Heart left ventricle (tissue), 16 donors: ENCODE results near the gene ZFYVE27. TPM values are rescaled to one million over a fixed set of nuclear protein-coding genes. Genes with fewer than 3 reads are reported as not detected.
A peak's percentile ranks its signal among the peaks of the same experiment; 100 is the strongest.

Source experiments
- ATAC-seq, 4 donors: fragments of 200-7000 bp; cut with Tn5 transposase; one replicate each; pipeline ENCODE4 v1.9.1; 2020 to 2022; ENCODE audit warnings: moderate library complexity in 4 of 4, mild to moderate bottlenecking in 3 of 4, moderate number of reproducible peaks in 1 of 4
- DNase-seq, 5 donors: peaks; one replicate each; pipeline ENCODE4 v3.0.0-alpha.2; 2020
- H3K27ac ChIP-seq, 12 donors: fragments of 200-600 bp; sonication (generic) in 4 of 12; one replicate each; pipeline versions ENCODE4 v1.5.0 to v1.8.0; 2016 to 2022; ENCODE audit warnings: mild to moderate bottlenecking in 2 of 12
- H3K27me3 ChIP-seq, 9 donors: fragments of 200-600 bp; sonication (generic) in 2 of 9; one replicate each; pipeline versions ENCODE4 v1.5.1 to v1.8.0; 2016 to 2022; ENCODE audit warnings: mild to moderate bottlenecking in 3 of 9
- H3K36me3 ChIP-seq, 9 donors: fragments of 200-600 bp; sonication (generic) in 2 of 9; one replicate each; pipeline versions ENCODE4 v1.5.0 to v1.8.0; 2018 to 2022; ENCODE audit warnings: mild to moderate bottlenecking in 2 of 9
- H3K4me1 ChIP-seq, 12 donors: fragments of 200-600 bp; sonication (generic) in 4 of 12; one replicate each; pipeline versions ENCODE4 v1.5.0 to v1.8.0; 2016 to 2022; ENCODE audit warnings: mild to moderate bottlenecking in 3 of 12
- H3K4me3 ChIP-seq, 12 donors: fragments of 200-600 bp; sonication (generic) in 4 of 12; one replicate each; pipeline versions ENCODE4 v1.5.0 to v1.8.0; 2017 to 2022; ENCODE audit warnings: mild to moderate bottlenecking in 9 of 12, moderate library complexity in 4 of 12
- H3K9me3 ChIP-seq, 12 donors: fragments of 200-600 bp; sonication (generic) in 4 of 12; one replicate each; pipeline versions ENCODE4 v1.5.0 to v1.8.0; 2016 to 2022; ENCODE audit warnings: mild to moderate bottlenecking in 1 of 12
- POLR2A ChIP-seq, 2 donors: fragments of 450-650 bp; IDR thresholded peaks; one replicate each; pipeline ENCODE4 v1.6.1; 2017; ENCODE audit warnings: antibody characterized with exemption in 2 of 2, mild to moderate bottlenecking in 2 of 2, moderate library complexity in 2 of 2
- WGBS, 4 donors: extraction: QIAGEN DNeasy Blood & Tissue Kit in 2 of 4; methylation state at CpG; one replicate each; pipeline versions ENCODE4 v1.1.5 to v1.1.7; 2013 to 2018; 5-methylcytosine and 5-hydroxymethylcytosine counted together
- intact Hi-C, 10 donors: fragments of 100-400 bp; cut with DNase I; formaldehyde crosslinking; loops; one replicate each; pipeline versions ENCODE4 v1.11.1 to v1.14.2; 2022
- polyA plus RNA-seq, 2 donors: library from polyadenylated mRNA; stranded (reverse); fragments of 200-250 nt; gene quantifications; one replicate each; pipeline ENCODE4 v1.2.3, GENCODE V29; 2013
- total RNA-seq, 9 donors: library from RNA; depleted of rRNA in 2 of 9; stranded (reverse); fragments of >200 nt in 2 of 9; fragmentation: NEBNext Ultra II Directional in 3 of 9; extraction: Animal tissue kit (Norgen Biotek cat#: 25700) in 3 of 9; gene quantifications; one replicate each; pipeline versions ENCODE4 v1.1.0 to v1.2.4, GENCODE V29; 2016 to 2023
- TF ChIP-seq, protein P1 (sequence below), 12 donors: fragments of 200-600 bp; sonication (generic) in 4 of 12; IDR thresholded peaks; one replicate each; pipeline versions ENCODE4 v1.5.0 to v1.8.0; 2018 to 2022; ENCODE audit warnings: antibody characterized with exemption in 12 of 12, mild to moderate bottlenecking in 5 of 12
- donor health status: ischemic (EF 13 %, LVEDD 7.1; RV severe dilation, severe dysfunction).
- donor health status: healthy with polysubstance abuse.
- donor health status: DM: no; HTN: yes; CAD: no.
- donor health status: DM: no; HTN: no; CAD: no.
- donor health status: ischemic (EF 25% LVEDD 6.9; RV normal size, moderate dysfunction).
- donor health status: ischemic (EF 25% LVEDD 5.7; RV mildly dilated, moderate dysfunction).
- donor health status: healthy.
- donor health status: DM: yes; HTN: yes; CAD: no.
- donor health status: ischemic (EF 35%, LVEDD 5.7; RV mildly dilated, moderate dysfunction).
- donor health status: nonischemic (EF 11% LVEDD 7.7; RV severe dilation, severe dysfunction).
- donor health status: DM: yes; HTN: yes; CAD: no.
- donor health status: PGD.
- donor health status: ischemic (EF 29% LVEDD 5.4; RV normal size, mild dysfunction).
- donor health status: nonischemic (EF 23%, LVEDD 6.1; RV moderate dilation, normal function).

ZFYVE27 gene
- total and polyA plus RNA-seq, 11 donors: 7.3 to 28.5 (median 13.1) TPM

DNA sequence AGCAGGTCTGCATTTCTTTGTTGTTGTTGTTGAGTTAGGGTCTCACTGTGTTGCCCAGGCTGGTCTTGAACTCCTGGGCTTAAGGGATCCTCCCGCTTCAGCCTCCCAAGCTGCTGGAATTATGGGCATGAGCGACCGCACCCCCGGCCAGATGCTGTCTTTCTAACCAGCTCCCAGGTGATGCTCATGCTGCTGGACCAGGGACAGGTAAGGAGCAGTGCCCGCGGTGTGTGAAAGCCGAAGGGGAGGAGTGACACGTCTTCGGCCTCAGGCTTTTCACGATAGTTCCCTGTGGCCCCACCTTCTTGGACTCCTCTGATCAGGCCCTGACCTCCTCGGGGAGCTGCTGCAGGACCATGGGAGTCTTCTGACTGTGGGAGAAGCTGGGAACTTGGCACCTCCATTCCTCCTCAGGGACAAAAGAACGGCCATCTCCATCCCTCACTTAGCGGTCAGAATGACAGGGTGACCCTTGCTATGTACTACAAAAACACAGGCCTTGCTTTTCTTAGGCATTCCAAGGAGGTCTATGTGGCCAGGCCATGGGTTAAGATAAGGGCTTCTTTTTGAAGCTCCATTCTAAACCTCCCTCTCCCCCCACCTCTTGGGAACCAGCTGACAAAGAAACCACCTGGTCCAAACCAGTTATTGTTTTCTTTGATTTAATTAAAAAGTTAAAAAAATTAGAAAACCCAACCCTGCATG lies 29.3 kb downstream of the ZFYVE27 start:
- no peak for TF ChIP-seq POLR2A (IDR thresholded peaks at IDR 0.05)
- 86 to 91% (median 88%) methylated on average over 13 of the region's 13 CpGs for WGBS, 4 donors
- intact Hi-C loops: loop anchor here in 4 of 10 donors (10.0 kb wide), 3 partner anchors 99 to 279 kb away; partner anchors contain the start of gene CRTAC1 (in 1 of the 4)
- Histone ChIP-seq H3K4me1 (peaks cover 0 to 10% (median 0%) of the 10 kb centered on the region in 12 donors), H3K36me3 (peaks cover 0 to 10% (median 0%) of the 10 kb centered on the region in 9 donors), H3K27me3 (peaks cover 0 to 18% (median 9%) of the 10 kb centered on the region in 9 donors), H3K9me3 (no peaks in the 10 kb centered on the region), H3K27ac (no peak overlapping the region), H3K4me3 (no peak overlapping the region)
- ATAC-seq (no peak), DNase-seq (no peak)

DNA sequence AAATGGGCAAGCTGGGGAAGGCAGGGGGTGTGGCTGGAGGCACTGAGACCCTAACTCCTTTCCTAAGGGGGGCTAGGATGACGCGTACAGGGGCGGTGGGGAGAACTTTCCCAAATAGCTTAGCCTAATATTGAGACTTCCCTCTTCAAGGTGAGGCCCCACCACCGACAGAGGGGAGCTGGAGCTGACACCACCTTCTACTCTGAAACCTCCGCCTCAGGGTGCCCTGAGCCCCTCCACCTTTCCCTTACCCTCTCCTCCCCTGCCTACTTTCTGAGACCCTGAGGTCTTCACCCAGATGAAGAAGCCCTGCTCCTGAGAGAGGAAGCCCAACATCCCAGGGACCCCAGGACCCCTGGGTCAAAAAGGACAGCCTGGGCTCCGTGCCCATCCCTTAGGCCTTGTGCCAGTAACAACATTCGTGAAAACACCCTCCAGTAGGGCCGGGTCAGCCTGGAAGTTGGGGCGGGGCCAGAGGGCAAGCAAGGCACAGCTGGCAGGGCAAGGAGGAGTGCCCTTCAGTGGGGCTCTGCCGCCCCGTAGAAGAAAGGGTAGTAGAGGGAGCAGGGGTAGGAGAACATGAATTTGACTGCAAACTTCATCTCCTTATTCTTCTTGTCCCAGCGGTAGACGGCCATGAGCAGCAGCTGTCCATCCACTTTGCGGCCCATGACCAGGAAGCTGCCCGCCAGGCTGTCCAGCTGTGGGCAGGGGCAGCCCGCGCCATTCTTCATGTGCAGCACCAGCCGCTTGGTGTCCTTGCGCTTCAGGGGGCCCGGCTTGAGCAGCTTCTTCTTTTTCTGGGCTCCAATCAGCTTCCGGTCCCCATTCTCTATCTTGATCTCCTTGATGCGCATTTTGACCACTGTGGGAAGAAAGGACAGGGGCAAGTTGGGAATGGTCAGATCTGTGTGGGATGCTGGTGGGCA lies 30.3 kb downstream of the ZFYVE27 start:
- H3K9me3 ChIP-seq: no peaks in the 10 kb centered on the region
- TF ChIP-seq, protein P1, sequence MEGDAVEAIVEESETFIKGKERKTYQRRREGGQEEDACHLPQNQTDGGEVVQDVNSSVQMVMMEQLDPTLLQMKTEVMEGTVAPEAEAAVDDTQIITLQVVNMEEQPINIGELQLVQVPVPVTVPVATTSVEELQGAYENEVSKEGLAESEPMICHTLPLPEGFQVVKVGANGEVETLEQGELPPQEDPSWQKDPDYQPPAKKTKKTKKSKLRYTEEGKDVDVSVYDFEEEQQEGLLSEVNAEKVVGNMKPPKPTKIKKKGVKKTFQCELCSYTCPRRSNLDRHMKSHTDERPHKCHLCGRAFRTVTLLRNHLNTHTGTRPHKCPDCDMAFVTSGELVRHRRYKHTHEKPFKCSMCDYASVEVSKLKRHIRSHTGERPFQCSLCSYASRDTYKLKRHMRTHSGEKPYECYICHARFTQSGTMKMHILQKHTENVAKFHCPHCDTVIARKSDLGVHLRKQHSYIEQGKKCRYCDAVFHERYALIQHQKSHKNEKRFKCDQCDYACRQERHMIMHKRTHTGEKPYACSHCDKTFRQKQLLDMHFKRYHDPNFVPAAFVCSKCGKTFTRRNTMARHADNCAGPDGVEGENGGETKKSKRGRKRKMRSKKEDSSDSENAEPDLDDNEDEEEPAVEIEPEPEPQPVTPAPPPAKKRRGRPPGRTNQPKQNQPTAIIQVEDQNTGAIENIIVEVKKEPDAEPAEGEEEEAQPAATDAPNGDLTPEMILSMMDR (IDR thresholded peaks at IDR 0.05): no peak
- no peak for TF ChIP-seq POLR2A (IDR thresholded peaks at IDR 0.05)
- H3K4me1 ChIP-seq: peaks cover 0 to 20% (median 0%) of the 10 kb centered on the region in 12 donors
- H3K36me3 ChIP-seq: peaks cover 0 to 2% (median 0%) of the 10 kb centered on the region in 9 donors
- peaks cover 0 to 27% (median 14%) of the 10 kb centered on the region in 9 donors for H3K27me3 ChIP-seq
- ATAC-seq (no peak), DNase-seq (peak in 2 of 5 donors; percentile 23 to 31)
- no peak overlapping the region for H3K27ac ChIP-seq
- no peak overlapping the region for H3K4me3 ChIP-seq
- 87 to 90% (median 88%) methylated on average over 21 to 22 of the region's 22 CpGs for WGBS, 4 donors
- intact Hi-C loops: loop anchor here in 4 of 10 donors (10.0 kb wide), 3 partner anchors 98 to 278 kb away; partner anchors contain the start of gene CRTAC1 (in 1 of the 4)

DNA sequence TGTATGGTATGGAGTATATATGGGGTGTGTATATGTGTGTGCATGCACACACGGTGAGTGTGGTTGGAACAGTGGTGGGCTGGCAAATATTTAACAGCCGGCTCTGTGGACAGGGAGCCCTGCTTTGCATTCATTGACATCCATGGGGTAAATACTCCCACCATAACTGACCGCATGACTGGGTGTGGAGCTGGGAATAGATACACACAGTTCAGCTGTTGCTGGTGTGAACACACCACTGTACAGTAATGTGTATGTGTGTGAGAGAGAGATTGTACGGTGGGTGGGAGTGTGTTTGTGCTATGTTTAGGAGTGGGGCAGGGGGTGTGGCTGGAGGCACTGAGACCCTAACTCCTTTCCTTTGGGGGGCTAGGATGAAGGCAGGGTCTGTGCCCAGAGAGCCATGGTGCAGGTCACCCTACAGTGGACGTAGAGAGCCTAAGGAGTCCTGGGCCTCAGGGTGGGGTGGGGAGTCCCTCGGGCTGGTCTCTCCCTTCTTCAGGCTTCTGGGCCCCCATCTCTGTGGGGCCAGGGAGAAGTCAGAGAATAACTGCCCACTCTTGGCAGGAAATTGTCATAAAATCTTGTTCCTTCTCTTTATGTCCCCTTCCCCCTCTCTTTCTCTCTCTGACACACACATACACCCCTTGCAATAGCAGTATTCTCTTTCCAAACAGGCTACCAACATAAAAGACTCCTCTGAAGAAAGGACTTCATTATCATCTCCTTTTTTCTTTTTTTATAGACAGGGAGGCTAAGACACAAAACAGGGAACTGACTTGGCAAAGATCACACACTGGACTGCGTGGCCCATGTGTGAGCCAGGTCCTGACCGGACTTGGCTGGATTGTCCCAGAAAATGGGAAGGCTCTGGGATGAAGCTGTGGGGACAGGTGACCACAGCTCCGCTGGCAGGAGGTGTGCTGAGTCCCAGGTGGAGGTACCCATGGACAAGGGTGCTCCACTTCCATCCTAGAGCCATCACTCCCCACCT lies 31.7 kb downstream of the ZFYVE27 start:
- 80 to 86% (median 84%) methylated on average over 9 of the region's 9 CpGs for WGBS, 4 donors
- Histone ChIP-seq H3K27me3 (peaks cover 0 to 39% (median 15%) of the 10 kb centered on the region in 9 donors), H3K4me3 (no peak overlapping the region), H3K4me1 (peaks cover 0 to 20% (median 1%) of the 10 kb centered on the region in 12 donors), H3K36me3 (no peaks in the 10 kb centered on the region), H3K9me3 (no peaks in the 10 kb centered on the region), H3K27ac (no peak overlapping the region)
- ATAC-seq: no peak
- intact Hi-C loops: loop anchor here in 4 of 10 donors (10.0 kb wide), 3 partner anchors 96 to 276 kb away; partner anchors contain the start of gene CRTAC1 (in 1 of the 4)
- no peak for DNase-seq
- TF ChIP-seq POLR2A (IDR thresholded peaks at IDR 0.05): no peak
- TF ChIP-seq, protein P1 (IDR thresholded peaks at IDR 0.05): no peak

DNA sequence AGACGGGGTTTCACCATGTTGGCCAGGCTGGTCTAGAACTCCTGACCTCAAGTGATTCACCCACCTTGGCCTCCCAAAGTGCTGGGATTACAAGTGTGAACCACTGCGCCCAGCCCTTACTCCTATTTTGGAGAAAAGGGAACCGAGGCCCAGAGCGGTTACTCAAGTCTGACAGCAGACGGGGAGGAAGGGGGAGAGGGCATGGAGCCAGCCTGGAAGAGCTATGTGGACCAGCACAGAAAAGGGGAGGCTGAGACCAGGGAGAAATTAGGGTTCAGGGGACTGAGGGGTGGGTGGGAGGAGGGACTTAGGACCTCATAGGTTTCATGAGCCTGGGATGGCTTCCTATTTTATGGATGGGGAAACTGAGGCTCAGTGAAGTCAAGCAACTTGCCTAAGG lies 33.3 kb downstream of the ZFYVE27 start:
- Histone ChIP-seq H3K9me3 (no peaks in the 10 kb centered on the region), H3K4me3 (no peak overlapping the region), H3K27ac (no peak overlapping the region), H3K4me1 (peaks cover 0 to 20% (median 1%) of the 10 kb centered on the region in 12 donors), H3K36me3 (no peaks in the 10 kb centered on the region), H3K27me3 (peaks cover 0 to 42% (median 15%) of the 10 kb centered on the region in 9 donors)
- WGBS, 4 donors: 79 to 88% (median 82%) methylated on average over 5 of the region's 5 CpGs
- ATAC-seq: no peak
- intact Hi-C loops: no loop called here
- peak in 1 of 5 donors; percentile 46 for DNase-seq
- no peak for TF ChIP-seq POLR2A (IDR thresholded peaks at IDR 0.05)
- TF ChIP-seq, protein P1 (IDR thresholded peaks at IDR 0.05): no peak
